Sigmoid colon (tissue), 7 donors: ENCODE results near the gene EP400. TPM values are rescaled to one million over a fixed set of nuclear protein-coding genes. Genes with fewer than 3 reads are reported as not detected.
"Not testable (repeated sequence)": the region's sequence is repeated elsewhere in the genome, so short reads cannot be mapped to it uniquely, and the experiment has no call there.

ENCODE experiments used
- DNase-seq: peaks from one replicate; pipeline ENCODE4 v3.0.0-alpha.2; 2019
- H3K27ac ChIP-seq, 4 donors: fragments of 200-600 bp; sonication (generic); one replicate each; pipeline ENCODE4 v1.5.1; 2016 to 2019; ENCODE audit warnings: mild to moderate bottlenecking in 1 of 4
- H3K27me3 ChIP-seq, 3 donors: fragments of 200-600 bp; sonication (generic); one replicate each; pipeline ENCODE4 v1.5.1; 2019; ENCODE audit warnings: mild to moderate bottlenecking in 1 of 3
- H3K36me3 ChIP-seq, 4 donors: fragments of 200-600 bp; sonication (generic); one replicate each; pipeline ENCODE4 v1.5.1; 2016 to 2019
- H3K4me1 ChIP-seq, 4 donors: fragments of 200-600 bp; sonication (generic); one replicate each; pipeline ENCODE4 v1.5.1; 2017 to 2019
- H3K4me3 ChIP-seq, 4 donors: fragments of 200-600 bp; sonication (generic); one replicate each; pipeline ENCODE4 v1.5.1; 2017 to 2019; ENCODE audit warnings: mild to moderate bottlenecking in 2 of 4, moderate library complexity in 1 of 4
- H3K9me3 ChIP-seq, 4 donors: fragments of 200-600 bp in 3 of 4; sonication (generic) in 3 of 4; one replicate each; pipeline versions ENCODE4 v1.5.1 to v1.6.1; 2013 to 2019
- CTCF ChIP-seq, 4 experiments: fragments of 450-650 bp in 3 of 4; fragments of 200-600 bp in 1 of 4; IDR thresholded peaks; one replicate each; pipeline ENCODE4 v1.5.1; 2016 to 2019; ENCODE audit warnings: antibody characterized with exemption in 4 of 4, mild to moderate bottlenecking in 3 of 4, moderate library complexity in 2 of 4
- EP300 ChIP-seq, 4 donors: sonication (generic); formaldehyde crosslinking; IDR thresholded peaks; one replicate each; pipeline ENCODE4 v1.6.1; 2017; ENCODE audit warnings: antibody characterized with exemption in 4 of 4
- POLR2A ChIP-seq, 2 donors: fragments of 450-650 bp; IDR thresholded peaks; one replicate each; pipeline ENCODE4 v1.6.1; 2016; ENCODE audit warnings: antibody characterized with exemption in 2 of 2, mild to moderate bottlenecking in 2 of 2, moderate library complexity in 2 of 2
- POLR2AphosphoS5 ChIP-seq, 4 donors: sonication (generic); formaldehyde crosslinking; IDR thresholded peaks; one replicate each; pipeline ENCODE4 v1.6.1; 2017; ENCODE audit warnings: antibody characterized with exemption in 4 of 4
- WGBS, 2 donors: extraction: QIAGEN DNeasy Blood & Tissue Kit; methylation state at CpG; one replicate each; pipeline ENCODE4 v1.1.7; 2013; 5-methylcytosine and 5-hydroxymethylcytosine counted together
- intact Hi-C: fragments of 100-400 bp; cut with DNase I; formaldehyde crosslinking; loops from one replicate; pipeline ENCODE4 v1.15.1; 2023
- polyA plus RNA-seq, 3 donors: library from polyadenylated mRNA; stranded (reverse); fragments of 200-250 nt; gene quantifications; one replicate each; pipeline ENCODE4 v1.2.3, GENCODE V29; 2013
- total RNA-seq, 4 donors: library from RNA; depleted of rRNA; stranded (reverse); fragments of >200 nt; gene quantifications; one replicate each; pipeline ENCODE4 v1.1.0, GENCODE V29; 2016
- donor health status: healthy with polysubstance abuse.
- donor health status: Bipolar disorder and iron deficiency.
- donor health status: healthy.

Gene EP400
- total and polyA plus RNA-seq, 7 donors = 3.2 to 35.7 (median 14.6) TPM

- H3K27me3 ChIP-seq = no peaks in the 10 kb centered on the region
- DNase-seq = no peak
- TF ChIP-seq POLR2A (IDR thresholded peaks at IDR 0.05) = no peak
- TF ChIP-seq EP300 (IDR thresholded peaks at IDR 0.05) = no peak
- TF ChIP-seq POLR2AphosphoS5 (IDR thresholded peaks at IDR 0.05) = no peak
- no peak for TF ChIP-seq CTCF (IDR thresholded peaks at IDR 0.05)
- H3K4me1 ChIP-seq = peaks cover 0 to 17% (median 8%) of the 10 kb centered on the region in 4 donors
- 96% methylated on average over 2 of the region's 2 CpGs for WGBS, 2 donors
- no peaks in the 10 kb centered on the region for H3K9me3 ChIP-seq
- H3K27ac ChIP-seq = no peak overlapping the region
- H3K4me3 ChIP-seq = no peak overlapping the region
- peaks cover 27 to 88% (median 40%) of the 10 kb centered on the region in 4 donors for H3K36me3 ChIP-seq
- intact Hi-C loops = no loop called here
Observed at GRCh38 chr12:132049442-132049841, 99.7 kb downstream of the EP400 start.

GRCh38 chr12:132049876-132050275, 100.1 kb downstream of the EP400 start:
- peaks cover 25 to 88% (median 41%) of the 10 kb centered on the region in 4 donors for H3K36me3 ChIP-seq
- H3K27me3 ChIP-seq = no peaks in the 10 kb centered on the region
- DNase-seq = no peak
- no peak overlapping the region for H3K4me3 ChIP-seq
- no peak overlapping the region for H3K27ac ChIP-seq
- no peak for TF ChIP-seq POLR2AphosphoS5 (IDR thresholded peaks at IDR 0.05)
- TF ChIP-seq EP300 (IDR thresholded peaks at IDR 0.05) = no peak
- no peak for TF ChIP-seq CTCF (IDR thresholded peaks at IDR 0.05)
- TF ChIP-seq POLR2A (IDR thresholded peaks at IDR 0.05) = no peak
- 96% methylated on average over 14 of the region's 14 CpGs for WGBS, 2 donors
- intact Hi-C loops = no loop called here
- no peaks in the 10 kb centered on the region for H3K9me3 ChIP-seq
- H3K4me1 ChIP-seq = peaks cover 0 to 17% (median 8%) of the 10 kb centered on the region in 4 donors

DNA sequence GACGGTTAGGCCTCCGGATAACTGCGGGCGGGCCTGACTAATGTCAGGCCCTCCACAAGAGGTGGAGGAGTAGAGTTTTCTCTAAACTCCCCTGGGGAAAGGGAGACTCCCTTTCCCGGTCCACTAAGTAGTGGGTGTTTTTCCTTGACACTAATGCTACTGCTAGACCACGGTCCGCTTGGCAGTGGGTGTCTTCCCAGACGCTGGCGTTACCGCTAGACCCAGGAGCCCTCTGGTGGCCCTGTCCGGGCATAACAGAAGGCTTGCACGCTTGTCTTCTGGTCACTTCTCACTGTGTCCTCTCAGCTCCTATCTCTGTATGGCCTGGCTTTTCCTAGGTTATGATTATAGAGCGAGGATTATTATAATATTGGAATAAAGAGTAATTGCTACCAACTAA, 102.0 kb downstream of the EP400 start:
- H3K27me3 ChIP-seq, DNase-seq, H3K9me3 ChIP-seq, H3K4me3 ChIP-seq, H3K4me1 ChIP-seq, intact Hi-C loops, H3K27ac ChIP-seq: not testable (repeated sequence)
- 88 to 95% methylated on average over 13 of the region's 13 CpGs for WGBS, 2 donors
- peaks cover 27 to 88% (median 40%) of the 10 kb centered on the region in 4 donors for H3K36me3 ChIP-seq

GRCh38 chr12:132052196-132052932, 102.6 kb downstream of the EP400 start:
- TF ChIP-seq CTCF (IDR thresholded peaks at IDR 0.05) (no peak), POLR2AphosphoS5 (IDR thresholded peaks at IDR 0.05) (no peak), POLR2A (IDR thresholded peaks at IDR 0.05) (no peak), EP300 (IDR thresholded peaks at IDR 0.05) (no peak)
- Histone ChIP-seq H3K4me3 (no peak overlapping the region), H3K36me3 (peaks cover 27 to 91% (median 46%) of the 10 kb centered on the region in 4 donors), H3K9me3 (no peaks in the 10 kb centered on the region), H3K4me1 (peaks cover 0 to under 1% (median 0%) of the 10 kb centered on the region in 4 donors), H3K27me3 (no peaks in the 10 kb centered on the region), H3K27ac (no peak overlapping the region)
- WGBS, 2 donors = 93 to 96% methylated on average over 32 of the region's 32 CpGs
- intact Hi-C loops = no loop called here
- no peak for DNase-seq

DNA sequence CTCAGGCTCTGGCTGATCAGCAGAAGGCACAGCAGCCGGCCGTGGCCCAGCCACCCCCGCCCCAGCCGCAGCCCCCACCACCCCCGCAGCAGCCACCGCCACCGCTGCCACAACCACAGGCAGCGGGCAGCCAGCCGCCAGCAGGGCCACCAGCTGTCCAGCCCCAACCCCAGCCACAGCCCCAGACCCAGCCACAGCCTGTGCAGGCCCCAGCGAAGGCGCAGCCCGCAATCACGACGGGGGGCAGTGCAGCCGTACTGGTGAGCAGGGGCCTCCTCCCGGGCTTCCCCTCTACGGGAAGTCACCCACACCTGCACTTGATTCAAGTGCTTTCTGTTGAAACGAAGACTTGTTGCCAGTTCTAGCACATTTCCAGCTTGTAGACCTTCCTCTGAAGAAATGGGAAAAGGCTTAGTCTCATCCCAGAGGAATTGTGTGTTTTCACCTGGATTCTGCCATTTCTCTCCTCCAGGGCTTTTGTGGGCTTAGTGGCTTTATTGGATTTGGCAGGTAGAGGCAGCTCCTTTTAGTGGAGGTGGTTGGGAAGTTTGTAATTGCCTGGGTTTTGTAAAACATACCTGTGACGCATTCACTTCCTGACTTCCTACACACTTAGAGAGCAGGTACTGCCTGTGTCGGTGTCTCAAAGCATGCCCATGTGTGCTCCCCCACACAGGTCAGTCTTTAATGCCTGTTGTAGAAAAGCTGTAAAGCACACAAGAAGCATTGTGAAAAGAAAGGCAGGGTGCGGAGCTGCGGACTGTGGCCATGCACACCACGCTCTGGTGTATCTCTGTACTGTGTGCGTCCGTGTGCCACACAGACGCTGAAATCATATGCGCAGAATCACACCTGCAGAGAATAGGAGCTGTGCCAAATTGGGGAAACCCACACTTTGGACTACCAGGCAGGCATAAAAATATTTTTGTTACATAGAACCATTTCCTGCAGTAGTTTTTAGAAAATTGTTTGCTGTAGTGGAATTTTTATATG, 103.9 kb downstream of the EP400 start:
- TF ChIP-seq POLR2A (IDR thresholded peaks at IDR 0.05) = no peak
- TF ChIP-seq CTCF (IDR thresholded peaks at IDR 0.05) = no peak
- no peak for TF ChIP-seq POLR2AphosphoS5 (IDR thresholded peaks at IDR 0.05)
- TF ChIP-seq EP300 (IDR thresholded peaks at IDR 0.05) = no peak
- DNase-seq = no peak
- intact Hi-C loops = no loop called here
- Histone ChIP-seq H3K27me3 (no peaks in the 10 kb centered on the region), H3K4me1 (no peaks in the 10 kb centered on the region), H3K36me3 (peaks cover 27 to 97% (median 50%) of the 10 kb centered on the region in 4 donors), H3K27ac (no peak overlapping the region), H3K9me3 (no peaks in the 10 kb centered on the region), H3K4me3 (no peak overlapping the region)
- WGBS, 2 donors = 91 to 96% methylated on average over 27 of the region's 27 CpGs
